Measurements from ENCODE around the gene HES4. TPM values are rescaled to one million over a fixed set of nuclear protein-coding genes. Genes with fewer than 3 reads are reported as not detected.

HES4 gene
- total and polyA plus RNA-seq, 2 of the 13 experiments (the other 11 are each of a cell fraction or from before 2014, with no cell fraction given), result 8.8 to 10.6 TPM

- Histone ChIP-seq H3K4me3 (replicated peaks in 1 of 3; ENCODE audit: insufficient read depth in 1 of 3, low read depth in 2 of 3, low read length in 3 of 3) (peak overlapping the region in 2 of 3 experiments; percentile 70 to 77; a peak in 4 of 6 replicates), H4K20me1 (ENCODE audit: insufficient read depth, low read length) (no peaks in the 10 kb centered on the region), H3K9me3 (ENCODE audit: low read length) (no peaks in the 10 kb centered on the region), H3K27me3 (ENCODE audit: control insufficient read depth in 1 of 2, insufficient read depth in 2 of 2, low read length in 2 of 2) (no peaks in the 10 kb centered on the region), H3K4me1 (ENCODE audit: insufficient read depth, low read length) (peaks cover 54% of the 10 kb centered on the region), H3K4me2 (ENCODE audit: low read depth, low read length) (peak overlapping the region; percentile 87), H3K9ac (ENCODE audit: insufficient read depth, low read depth, low read length) (peak overlapping the region; percentile 77), H3K36me3 (replicated peaks in 1 of 2; ENCODE audit: control insufficient read depth in 1 of 2, insufficient read depth in 2 of 2, low read length in 2 of 2) (no peaks in the 10 kb centered on the region), H3K79me2 (ENCODE audit: insufficient read depth, low read length) (peaks cover 14% of the 10 kb centered on the region), H3K27ac (ENCODE audit: extremely low read length, insufficient read depth, low read length) (peak overlapping the region; percentile 88), H2AFZ (ENCODE audit: low read length) (no peak overlapping the region)
- ATAC-seq, result no peak
- no peak for DNase-seq (ENCODE audit: low spot score)
- FAIRE-seq, result no peak
- ChIA-PET POLR2A (interaction anchor here (1.0 to 4.1 kb wide), 5 partner anchors 9 to 60 kb away, joined by 3 to 61 read pairs (median 7); partner anchors contain the start of genes AGRN and ISG15), CTCF (ENCODE audit: low intra/inter-chr PET ratio, low total read pairs) (no interaction called here)
- no TSS peak for BruUV-seq (replicated peaks)
- intact Hi-C loops (cut with micrococcal nuclease; ENCODE audit: unreplicated experiment), result loop anchor here (10.0 kb wide), 1 partner anchor 230 kb away; the partner anchor contains the start of genes B3GALT6 and SDF4
- in situ Hi-C loops (cut with HindIII; ENCODE audit: extremely low pct_ligation_motif_present, low pct_unique_long_range_greater_than_20kb), result no loop called here
- WGBS (ENCODE audit: low lambda C conversion rate), result 73% methylated on average over 6 of the region's 7 CpGs
- TF ChIP-seq LCORL (IDR thresholded peaks at IDR 0.05), result no peak
- no peak for TF ChIP-seq LCORL (CRISPR knock-in tag; IDR thresholded peaks at IDR 0.05)
- no peak for TF ChIP-seq SRY (CRISPR knock-in tag; IDR thresholded peaks at IDR 0.05)
- no peak for TF ChIP-seq ZNF841 (CRISPR knock-in tag; IDR thresholded peaks at IDR 0.05; ENCODE audit: borderline replicate concordance)
- no peak for TF ChIP-seq SNAPC5 (CRISPR knock-in tag; IDR thresholded peaks at IDR 0.05; ENCODE audit: borderline replicate concordance)
- no peak for TF ChIP-seq ZNF776 (CRISPR knock-in tag; IDR thresholded peaks at IDR 0.05)
- peak; percentile 65; the same call in 1 of the 2 replicates for TF ChIP-seq AKAP8 (CRISPR knock-in tag; IDR thresholded peaks at IDR 0.05)
- TF ChIP-seq STAG1 (CRISPR knock-in tag; IDR thresholded peaks at IDR 0.05), result no peak
- TF ChIP-seq ZZZ3 (CRISPR knock-in tag; IDR thresholded peaks at IDR 0.05; ENCODE audit: borderline replicate concordance), result no peak
- no peak for TF ChIP-seq ZSCAN25 (CRISPR knock-in tag; IDR thresholded peaks at IDR 0.05)
- TF ChIP-seq ZNF263 (CRISPR knock-in tag; IDR thresholded peaks at IDR 0.05), result no peak
- no peak for TF ChIP-seq TFDP1 (CRISPR knock-in tag; IDR thresholded peaks at IDR 0.05; ENCODE audit: borderline replicate concordance)
- TF ChIP-seq CBX2 (IDR thresholded peaks at IDR 0.05; ENCODE audit: low read depth, low read length), result no peak
- TF ChIP-seq CBX2 (CRISPR knock-in tag; IDR thresholded peaks at IDR 0.05; ENCODE audit: low read depth), result no peak
- 0 out of 2 replicates have a peak, but pooled peaks have one; percentile 1 for TF ChIP-seq PITX1 (CRISPR knock-in tag; IDR thresholded peaks at IDR 0.05)
- TF ChIP-seq XRCC5 (optimal IDR thresholded peaks at IDR 0.05; ENCODE audit: low read length), result no peak
- 0 out of 2 replicates have a peak, but pooled peaks have one; percentile 5 for TF ChIP-seq ZNF589 (CRISPR knock-in tag; conservative IDR thresholded peaks at IDR 0.05)
- no peak for TF ChIP-seq ISX (CRISPR knock-in tag; conservative IDR thresholded peaks at IDR 0.05)
- TF ChIP-seq IKZF5 (CRISPR knock-in tag; IDR thresholded peaks at IDR 0.05), result no peak
- TF ChIP-seq AGO2 (optimal IDR thresholded peaks at IDR 0.05; ENCODE audit: low read depth, low read length), result peak; percentile 40
- TF ChIP-seq POLR2G (IDR thresholded peaks at IDR 0.05; ENCODE audit: low read depth, low read length), result 0 out of 2 replicates have a peak, but pooled peaks have one; percentile 11
- no peak for TF ChIP-seq ZNF768 (CRISPR knock-in tag; IDR thresholded peaks at IDR 0.05)
- no peak for TF ChIP-seq ZNF12 (CRISPR knock-in tag; IDR thresholded peaks at IDR 0.05)
- no peak for TF ChIP-seq ZNF674 (CRISPR knock-in tag; IDR thresholded peaks at IDR 0.05; ENCODE audit: low read depth)
- no peak for TF ChIP-seq PBX3 (CRISPR knock-in tag; IDR thresholded peaks at IDR 0.05; ENCODE audit: borderline replicate concordance)
- no peak for TF ChIP-seq IKZF1 (IDR thresholded peaks at IDR 0.05)
Measured at GRCh38 chr1:1004420-1004779, 4.5 kb upstream of the HES4 start.

Data from HepG2 (cell line).